ENCODE measurements around the gene TSGA10. TPM values are rescaled to one million over a fixed set of nuclear protein-coding genes. Genes with fewer than 3 reads are reported as not detected.

Gene TSGA10
- polyA plus RNA-seq, 1 experiment, result 1.4 TPM

- H3K27me3 ChIP-seq (ENCODE audit: control insufficient read depth, insufficient read depth, low read length), result peaks cover 2% of the 10 kb centered on the region
- CTCF ChIA-PET, result interaction anchor here (0.7 to 1.7 kb wide), 3 partner anchors 16 to 433 kb away, joined by 3 to 6 read pairs (median 3); no protein-coding TSS in a partner anchor
- no peak for DNase-seq (ENCODE audit: low read depth, low spot score)
- H3K27ac ChIP-seq (ENCODE audit: low read depth, low read length), result no peak overlapping the region
- H3K4me3 ChIP-seq (ENCODE audit: low read depth, low read length), result no peak overlapping the region
- POLR2A ChIA-PET, result no interaction called here
- TF ChIP-seq CTCF (IDR thresholded peaks at IDR 0.05; ENCODE audit: low read depth, low read length), result no peak
- H3K9me3 ChIP-seq (ENCODE audit: control insufficient read depth, insufficient read depth, low read length), result no peaks in the 10 kb centered on the region
These were observed 72.9 kb downstream of the TSGA10 start for GRCh38 chr2:99081891-99082290.

GRCh38 chr2:99079226-99079625, 75.5 kb downstream of the TSGA10 start:
- Histone ChIP-seq H3K4me3 (ENCODE audit: low read depth, low read length) (no peak overlapping the region), H3K27me3 (ENCODE audit: control insufficient read depth, insufficient read depth, low read length) (peaks cover 2% of the 10 kb centered on the region), H3K9me3 (ENCODE audit: control insufficient read depth, insufficient read depth, low read length) (no peaks in the 10 kb centered on the region), H3K27ac (ENCODE audit: low read depth, low read length) (no peak overlapping the region)
- DNase-seq (ENCODE audit: low read depth, low spot score), result no peak
- ChIA-PET POLR2A (no interaction called here), CTCF (interaction anchor here (0.6 to 0.9 kb wide), 2 partner anchors 13 to 430 kb away, joined by 3 read pairs; no protein-coding TSS in a partner anchor)
- TF ChIP-seq CTCF (IDR thresholded peaks at IDR 0.05; ENCODE audit: low read depth, low read length), result no peak

GRCh38 chr2:99072551-99072950, 82.2 kb downstream of the TSGA10 start:
- CTCF ChIA-PET, result no interaction called here
- H3K27ac ChIP-seq (ENCODE audit: low read depth, low read length), result no peak overlapping the region
- H3K27me3 ChIP-seq (ENCODE audit: control insufficient read depth, insufficient read depth, low read length), result no peaks in the 10 kb centered on the region
- no peak overlapping the region for H3K4me3 ChIP-seq (ENCODE audit: low read depth, low read length)
- H3K9me3 ChIP-seq (ENCODE audit: control insufficient read depth, insufficient read depth, low read length), result no peaks in the 10 kb centered on the region
- no peak for TF ChIP-seq CTCF (IDR thresholded peaks at IDR 0.05; ENCODE audit: low read depth, low read length)
- POLR2A ChIA-PET, result no interaction called here
- no peak for DNase-seq (ENCODE audit: low read depth, low spot score)

GRCh38 chr2:99067871-99068625, 86.7 kb downstream of the TSGA10 start:
- H3K9me3 ChIP-seq (ENCODE audit: control insufficient read depth, insufficient read depth, low read length), result no peaks in the 10 kb centered on the region
- H3K27me3 ChIP-seq (ENCODE audit: control insufficient read depth, insufficient read depth, low read length), result no peaks in the 10 kb centered on the region
- no peak overlapping the region for H3K27ac ChIP-seq (ENCODE audit: low read depth, low read length)
- no peak for TF ChIP-seq CTCF (IDR thresholded peaks at IDR 0.05; ENCODE audit: low read depth, low read length)
- no peak overlapping the region for H3K4me3 ChIP-seq (ENCODE audit: low read depth, low read length)
- POLR2A ChIA-PET, result no interaction called here
- no peak for DNase-seq (ENCODE audit: low read depth, low spot score)
- CTCF ChIA-PET, result interaction anchor here (0.6 to 7.5 kb wide), 5 partner anchors 33 to 423 kb away, joined by 3 to 105 read pairs (median 4); no protein-coding TSS in a partner anchor

Data from AG04450 (cell line).